Esophagus muscularis mucosa (tissue), 4 donors: ENCODE measurements around the gene STAB2. TPM values are rescaled to one million over a fixed set of nuclear protein-coding genes. Genes with fewer than 3 reads are reported as not detected.
A peak's percentile ranks its signal among the peaks of the same experiment; 100 is the strongest.
"Not testable (repeated sequence)": the region's sequence is repeated elsewhere in the genome, so short reads cannot be mapped to it uniquely, and the experiment has no call there.

Experiments used
- DNase-seq: peaks from one replicate; pipeline ENCODE4 v3.0.0-alpha.2; 2017; ENCODE audit errors: extremely low spot score
- H3K27ac ChIP-seq, 4 donors: fragments of 200-600 bp; sonication (generic); replicated peaks in 1 of 4; 1 replicate in 3 of 4; 2 replicates in 1 of 4; pipeline ENCODE4 v1.5.1; 2016 to 2019; ENCODE audit warnings: mild to moderate bottlenecking in 1 of 4
- H3K27me3 ChIP-seq, 4 donors: fragments of 200-600 bp; sonication (generic); one replicate each; pipeline versions ENCODE4 v1.5.1 to v1.6.0; 2016 to 2019
- H3K36me3 ChIP-seq, 4 donors: fragments of 200-600 bp; sonication (generic); one replicate each; pipeline ENCODE4 v1.5.1; 2016 to 2019
- H3K4me1 ChIP-seq, 4 donors: fragments of 200-600 bp; sonication (generic); one replicate each; pipeline ENCODE4 v1.5.1; 2016 to 2019
- H3K4me3 ChIP-seq, 4 donors: fragments of 200-600 bp; sonication (generic); 1 replicate in 2 of 4; 2 replicates in 2 of 4; pipeline ENCODE4 v1.5.1; 2016 to 2019; ENCODE audit warnings: mild to moderate bottlenecking in 4 of 4, moderate library complexity in 1 of 4
- H3K9me3 ChIP-seq, 4 donors: fragments of 200-600 bp; sonication (generic); 1 replicate in 3 of 4; 2 replicates in 1 of 4; pipeline ENCODE4 v1.5.1; 2016 to 2019
- CTCF ChIP-seq, 3 experiments: fragments of 200-600 bp in 2 of 3; fragments of 450-650 bp in 1 of 3; sonication (generic) in 2 of 3; IDR thresholded peaks; one replicate each; pipeline ENCODE4 v1.5.1; 2017 to 2019; ENCODE audit warnings: antibody characterized with exemption in 3 of 3, mild to moderate bottlenecking in 2 of 3, moderate library complexity in 1 of 3
- EP300 ChIP-seq: sonication (generic); formaldehyde crosslinking; IDR thresholded peaks from one replicate; pipeline ENCODE4 v1.6.1; 2017; ENCODE audit warnings: antibody characterized with exemption
- POLR2A ChIP-seq: fragments of 450-650 bp; IDR thresholded peaks from one replicate; pipeline ENCODE4 v1.6.1; 2017; ENCODE audit warnings: antibody characterized with exemption, moderate library complexity, mild to moderate bottlenecking, low read depth
- POLR2AphosphoS5 ChIP-seq, 2 donors: sonication (generic); formaldehyde crosslinking; IDR thresholded peaks; one replicate each; pipeline ENCODE4 v1.6.1; 2017; ENCODE audit warnings: antibody characterized with exemption in 2 of 2
- WGBS: methylation state at CpG from one replicate; pipeline ENCODE4 v1.1.5; 2018; 5-methylcytosine and 5-hydroxymethylcytosine counted together
- intact Hi-C: fragments of 100-400 bp; cut with DNase I; formaldehyde crosslinking; loops from one replicate; pipeline ENCODE4 v1.15.1; 2023
- total RNA-seq, 4 donors: library from RNA; depleted of rRNA; stranded (reverse); fragments of >200 nt; gene quantifications; one replicate each; pipeline versions ENCODE4 v1.1.0 to v1.2.1, GENCODE V29; 2016

STAB2 gene
- total RNA-seq, 4 donors from 2014 or later, result under 0.01 to 0.50 (median 0.29) TPM; not detected in 1

DNA sequence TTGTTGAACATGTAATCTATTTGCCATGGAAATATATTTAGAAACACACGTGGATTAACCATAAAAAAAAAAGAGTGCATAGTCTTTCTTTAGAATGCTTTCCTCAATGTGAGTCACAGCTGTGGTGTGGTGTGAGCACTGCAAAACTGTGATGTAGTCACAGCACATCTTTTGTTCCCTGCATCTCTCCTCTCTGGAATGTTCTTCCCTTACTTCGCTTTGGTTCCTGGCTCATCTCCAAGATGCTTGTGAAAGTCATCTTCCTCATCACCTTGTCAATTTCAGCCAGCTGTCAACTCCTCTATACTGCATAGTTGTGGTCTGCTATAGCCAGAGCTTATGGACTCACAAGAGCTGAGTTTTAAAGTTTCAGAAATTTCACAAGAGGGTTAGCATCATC is 60.2 kb downstream of the STAB2 start:
- TF ChIP-seq EP300 (no peak), POLR2A (no peak), CTCF (IDR thresholded peaks at IDR 0.05) (no peak), POLR2AphosphoS5 (IDR thresholded peaks at IDR 0.05) (peak in 1 of 2 donors; percentile 55)
- H3K9me3 ChIP-seq, result no peaks in the 10 kb centered on the region
- H3K27me3 ChIP-seq, result peaks cover 0 to 6% (median 0%) of the 10 kb centered on the region in 4 donors
- H3K4me3 ChIP-seq, result no peak overlapping the region
- WGBS, result 17% methylated on average over 2 of the region's 2 CpGs
- H3K36me3 ChIP-seq, result no peaks in the 10 kb centered on the region
- H3K4me1 ChIP-seq, result peaks cover 0 to 48% (median 39%) of the 10 kb centered on the region in 4 donors
- intact Hi-C loops, result no loop called here
- DNase-seq, result no peak
- H3K27ac ChIP-seq, result peak overlapping the region in 1 of 4 donors; percentile 29

- Histone ChIP-seq H3K36me3 (no peaks in the 10 kb centered on the region), H3K27me3 (no peaks in the 10 kb centered on the region), H3K4me1 (peaks cover 0 to 9% (median 4%) of the 10 kb centered on the region in 4 donors), H3K9me3 (no peaks in the 10 kb centered on the region), H3K27ac (no peak overlapping the region), H3K4me3 (no peak overlapping the region)
- DNase-seq, result no peak
- intact Hi-C loops, result no loop called here
- TF ChIP-seq POLR2A (no peak), CTCF (IDR thresholded peaks at IDR 0.05) (no peak), POLR2AphosphoS5 (IDR thresholded peaks at IDR 0.05) (no peak), EP300 (no peak)
These were observed 65.7 kb downstream of the STAB2 start for GRCh38 chr12:103652808-103653207.

DNA sequence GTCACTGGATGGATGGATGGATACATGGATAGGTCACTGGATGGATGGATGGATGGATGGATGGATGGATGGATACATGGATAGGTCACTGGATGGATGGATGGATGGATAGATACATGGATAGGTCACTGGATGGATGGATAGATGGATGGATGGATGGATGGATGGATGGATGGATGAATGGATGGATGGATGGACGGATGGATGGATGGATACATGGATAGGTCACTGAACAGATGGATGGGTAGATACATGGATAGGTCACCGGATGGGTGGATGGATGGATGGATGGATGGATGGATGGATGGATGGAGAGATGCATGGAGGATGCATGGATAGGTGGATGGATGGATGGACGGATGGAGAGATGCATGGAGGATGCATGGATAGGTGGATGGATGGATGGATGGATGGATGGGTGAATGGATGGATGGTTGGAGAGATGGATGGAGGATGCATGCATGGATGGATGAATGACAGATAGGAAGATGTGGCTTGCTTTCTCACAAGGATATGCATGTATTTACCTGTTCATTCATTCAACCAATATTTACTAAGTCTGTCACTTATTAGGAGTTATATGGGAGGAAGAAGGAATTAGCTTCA is 66.6 kb downstream of the STAB2 start:
- H3K4me3 ChIP-seq, H3K27me3 ChIP-seq, H3K36me3 ChIP-seq, H3K27ac ChIP-seq, H3K9me3 ChIP-seq, intact Hi-C loops, DNase-seq: not testable (repeated sequence)
- 79% methylated on average over 3 of the region's 3 CpGs for WGBS
- H3K4me1 ChIP-seq, result peaks cover 0 to 14% (median 8%) of the 10 kb centered on the region in 4 donors

- no peak for DNase-seq
- Histone ChIP-seq H3K4me3 (no peak overlapping the region), H3K9me3 (no peaks in the 10 kb centered on the region), H3K27ac (no peak overlapping the region), H3K4me1 (peaks cover 0 to 14% (median 8%) of the 10 kb centered on the region in 4 donors), H3K36me3 (no peaks in the 10 kb centered on the region), H3K27me3 (no peaks in the 10 kb centered on the region)
- intact Hi-C loops, result no loop called here
- TF ChIP-seq POLR2AphosphoS5 (IDR thresholded peaks at IDR 0.05) (no peak), EP300 (no peak), CTCF (IDR thresholded peaks at IDR 0.05) (no peak), POLR2A (no peak)
- WGBS, result 92% methylated on average over 3 of the region's 3 CpGs
These were observed 67.7 kb downstream of the STAB2 start for GRCh38 chr12:103654816-103655215.

GRCh38 chr12:103656291-103656690 is 69.2 kb downstream of the STAB2 start:
- H3K4me3 ChIP-seq, result no peak overlapping the region
- 91% methylated on average over 1 of the region's 1 CpG for WGBS
- DNase-seq, result no peak
- no peaks in the 10 kb centered on the region for H3K36me3 ChIP-seq
- no peaks in the 10 kb centered on the region for H3K9me3 ChIP-seq
- peaks cover 0 to 14% (median 8%) of the 10 kb centered on the region in 4 donors for H3K4me1 ChIP-seq
- no peaks in the 10 kb centered on the region for H3K27me3 ChIP-seq
- no peak overlapping the region for H3K27ac ChIP-seq
- intact Hi-C loops, result no loop called here
- TF ChIP-seq POLR2A (no peak), EP300 (no peak), POLR2AphosphoS5 (IDR thresholded peaks at IDR 0.05) (no peak), CTCF (IDR thresholded peaks at IDR 0.05) (no peak)
